K562 (cell line): ENCODE results near the gene B3GALT4. TPM values are rescaled to one million over a fixed set of nuclear protein-coding genes. Genes with fewer than 3 reads are reported as not detected.

ENCODE experiments used
- BMI1 ChIP-seq: fragments of 150-350 bp; IDR thresholded peaks from 2 replicates; pipeline ENCODE4 v1.6.1; 2014; ENCODE audit warnings: low read length
- E2F3 ChIP-seq: fragments of 250-450 bp; sonication (Bioruptor Pico); IDR thresholded peaks from 2 replicates; pipeline ENCODE4 v1.4.0; 2020; ENCODE audit warnings: mild to moderate bottlenecking
- FOXJ3 ChIP-seq: sonication (generic); formaldehyde crosslinking; IDR thresholded peaks from 2 replicates; pipeline ENCODE4 v1.4.0; 2020; ENCODE audit warnings: mild to moderate bottlenecking, missing genetic modification reagents
- MTA2 ChIP-seq: fragments of 450-650 bp; IDR thresholded peaks from 2 replicates; pipeline ENCODE4 v1.6.1; 2016; ENCODE audit warnings: low read depth
- PHF8 ChIP-seq: fragments of 200-600 bp; sonication (generic); IDR thresholded peaks from 2 replicates; pipeline ENCODE4 v1.6.1; 2012; ENCODE audit warnings: mixed run types, mild to moderate bottlenecking, inconsistent platforms, low read length, moderate library complexity, borderline replicate concordance
- RAD21 ChIP-seq, 2 experiments: fragments of 250-450 bp in 1 of 2; fragments of 450-650 bp in 1 of 2; sonication (Bioruptor Pico) in 1 of 2; formaldehyde crosslinking in 1 of 2; IDR thresholded peaks in 1 of 2; conservative IDR thresholded peaks in 1 of 2; 2 replicates each; pipeline versions ENCODE4 v1.4.0 to v1.8.0; 2020 to 2022; ENCODE audit warnings: mild to moderate bottlenecking in 2 of 2, moderate library complexity in 1 of 2
- RBM15 ChIP-seq: fragments of 200-400 bp; formaldehyde crosslinking; IDR thresholded peaks from 2 replicates; pipeline ENCODE4 v1.6.1; 2018; ENCODE audit warnings: mild to moderate bottlenecking, low read length, moderate library complexity; ENCODE audit not compliant: insufficient read depth
- ZNF184 ChIP-seq: sonication (generic); formaldehyde crosslinking; IDR thresholded peaks from 2 replicates; pipeline ENCODE4 v1.5.0; 2020; ENCODE audit warnings: missing genetic modification reagents
- ZNF239 ChIP-seq: fragments of 250-450 bp; sonication (Bioruptor Pico); IDR thresholded peaks from 2 replicates; pipeline ENCODE4 v1.4.0; 2020; ENCODE audit warnings: mild to moderate bottlenecking
- polyA plus RNA-seq, 8 experiments: library from polyadenylated mRNA; depleted of rRNA in 4 of 8; stranded (reverse) in 5 of 8; unstranded in 3 of 8; fragments of >200 nt; fragmentation: Nextera tagmentation in 2 of 8; fragmentation: Illumina TruSeq in 1 of 8; extraction: Ambion mirVana in 2 of 8; extraction: Trizol in 1 of 8; gene quantifications; 2 replicates each; pipeline versions ENCODE4 v1.2.1 to v1.2.3, GENCODE V29; 2011 to 2014; ENCODE audit warnings: inconsistent platforms in 1 of 8, missing spikeins in 1 of 8
- total RNA-seq, 7 experiments: library from RNA; depleted of rRNA in 6 of 7; stranded (reverse); fragments of >200 nt in 6 of 7; fragmentation: Illumina TruSeq in 2 of 7; extraction: Trizol in 2 of 7; gene quantifications; 2 replicates each; pipeline versions ENCODE4 v1.2.1 to v1.2.3, GENCODE V29; 2011 to 2021; ENCODE audit warnings: low replicate concordance in 1 of 7
- TF ChIP-seq, protein P1 (sequence below): fragments of 200-600 bp; sonication (generic); IDR thresholded peaks from one replicate; pipeline ENCODE4 v1.6.1; 2012; ENCODE audit warnings: mild to moderate bottlenecking, low read depth, low read length, inconsistent platforms
- TF ChIP-seq, protein P2 (sequence below): fragments of 450-650 bp; IDR thresholded peaks from one replicate; pipeline ENCODE4 v1.6.1; 2018; ENCODE audit warnings: mild to moderate bottlenecking, moderate library complexity; ENCODE audit not compliant: partially characterized antibody
- TF ChIP-seq, protein P3 (sequence below): sonication (generic); formaldehyde crosslinking; IDR thresholded peaks from 2 replicates; pipeline ENCODE4 v1.8.0; 2022; ENCODE audit warnings: mild to moderate bottlenecking, missing genetic modification reagents

The B3GALT4 gene
- total and polyA plus RNA-seq, 9 of the 15 experiments (the other 6 are each of a cell fraction or from before 2014, with no cell fraction given) = 0.11 to 1.3 (median 0.53) TPM; not detected in 1

DNA sequence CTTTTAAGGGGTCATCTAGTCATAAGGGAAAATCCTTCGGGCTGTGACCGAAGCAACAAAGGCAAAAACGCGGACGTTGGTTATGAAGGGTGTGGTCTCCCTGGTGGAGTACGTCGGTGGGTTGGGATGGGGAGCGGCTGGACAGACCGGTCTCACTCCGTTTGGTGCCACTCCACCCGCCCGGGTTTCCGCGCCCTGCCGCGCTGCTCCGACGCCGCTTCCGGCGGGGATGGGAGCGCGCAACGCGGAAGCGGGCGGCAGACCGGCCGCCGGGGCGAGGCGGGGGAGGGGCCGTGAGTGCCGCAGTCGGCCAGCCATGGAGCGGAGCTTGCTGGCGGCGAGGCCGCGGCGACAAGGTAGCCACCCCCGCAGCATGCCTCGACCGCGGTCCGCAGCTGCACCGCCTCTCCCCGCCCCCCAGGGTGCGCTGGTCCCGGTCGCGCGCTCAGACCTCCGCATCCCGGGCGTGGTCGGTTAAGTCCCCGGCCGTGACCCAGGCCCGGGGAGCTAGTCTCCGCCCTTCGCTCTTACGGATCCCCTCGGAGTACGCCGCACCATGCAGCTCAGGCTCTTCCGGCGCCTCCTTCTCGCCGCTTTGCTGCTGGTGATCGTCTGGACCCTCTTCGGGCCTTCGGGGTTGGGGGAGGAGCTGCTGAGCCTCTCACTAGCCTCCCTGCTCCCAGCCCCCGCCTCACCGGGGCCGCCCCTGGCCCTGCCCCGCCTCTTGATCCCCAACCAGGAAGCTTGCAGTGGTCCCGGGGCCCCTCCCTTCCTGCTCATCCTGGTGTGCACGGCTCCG is at the start of gene B3GALT4 (continued):
- TF ChIP-seq, protein P1, sequence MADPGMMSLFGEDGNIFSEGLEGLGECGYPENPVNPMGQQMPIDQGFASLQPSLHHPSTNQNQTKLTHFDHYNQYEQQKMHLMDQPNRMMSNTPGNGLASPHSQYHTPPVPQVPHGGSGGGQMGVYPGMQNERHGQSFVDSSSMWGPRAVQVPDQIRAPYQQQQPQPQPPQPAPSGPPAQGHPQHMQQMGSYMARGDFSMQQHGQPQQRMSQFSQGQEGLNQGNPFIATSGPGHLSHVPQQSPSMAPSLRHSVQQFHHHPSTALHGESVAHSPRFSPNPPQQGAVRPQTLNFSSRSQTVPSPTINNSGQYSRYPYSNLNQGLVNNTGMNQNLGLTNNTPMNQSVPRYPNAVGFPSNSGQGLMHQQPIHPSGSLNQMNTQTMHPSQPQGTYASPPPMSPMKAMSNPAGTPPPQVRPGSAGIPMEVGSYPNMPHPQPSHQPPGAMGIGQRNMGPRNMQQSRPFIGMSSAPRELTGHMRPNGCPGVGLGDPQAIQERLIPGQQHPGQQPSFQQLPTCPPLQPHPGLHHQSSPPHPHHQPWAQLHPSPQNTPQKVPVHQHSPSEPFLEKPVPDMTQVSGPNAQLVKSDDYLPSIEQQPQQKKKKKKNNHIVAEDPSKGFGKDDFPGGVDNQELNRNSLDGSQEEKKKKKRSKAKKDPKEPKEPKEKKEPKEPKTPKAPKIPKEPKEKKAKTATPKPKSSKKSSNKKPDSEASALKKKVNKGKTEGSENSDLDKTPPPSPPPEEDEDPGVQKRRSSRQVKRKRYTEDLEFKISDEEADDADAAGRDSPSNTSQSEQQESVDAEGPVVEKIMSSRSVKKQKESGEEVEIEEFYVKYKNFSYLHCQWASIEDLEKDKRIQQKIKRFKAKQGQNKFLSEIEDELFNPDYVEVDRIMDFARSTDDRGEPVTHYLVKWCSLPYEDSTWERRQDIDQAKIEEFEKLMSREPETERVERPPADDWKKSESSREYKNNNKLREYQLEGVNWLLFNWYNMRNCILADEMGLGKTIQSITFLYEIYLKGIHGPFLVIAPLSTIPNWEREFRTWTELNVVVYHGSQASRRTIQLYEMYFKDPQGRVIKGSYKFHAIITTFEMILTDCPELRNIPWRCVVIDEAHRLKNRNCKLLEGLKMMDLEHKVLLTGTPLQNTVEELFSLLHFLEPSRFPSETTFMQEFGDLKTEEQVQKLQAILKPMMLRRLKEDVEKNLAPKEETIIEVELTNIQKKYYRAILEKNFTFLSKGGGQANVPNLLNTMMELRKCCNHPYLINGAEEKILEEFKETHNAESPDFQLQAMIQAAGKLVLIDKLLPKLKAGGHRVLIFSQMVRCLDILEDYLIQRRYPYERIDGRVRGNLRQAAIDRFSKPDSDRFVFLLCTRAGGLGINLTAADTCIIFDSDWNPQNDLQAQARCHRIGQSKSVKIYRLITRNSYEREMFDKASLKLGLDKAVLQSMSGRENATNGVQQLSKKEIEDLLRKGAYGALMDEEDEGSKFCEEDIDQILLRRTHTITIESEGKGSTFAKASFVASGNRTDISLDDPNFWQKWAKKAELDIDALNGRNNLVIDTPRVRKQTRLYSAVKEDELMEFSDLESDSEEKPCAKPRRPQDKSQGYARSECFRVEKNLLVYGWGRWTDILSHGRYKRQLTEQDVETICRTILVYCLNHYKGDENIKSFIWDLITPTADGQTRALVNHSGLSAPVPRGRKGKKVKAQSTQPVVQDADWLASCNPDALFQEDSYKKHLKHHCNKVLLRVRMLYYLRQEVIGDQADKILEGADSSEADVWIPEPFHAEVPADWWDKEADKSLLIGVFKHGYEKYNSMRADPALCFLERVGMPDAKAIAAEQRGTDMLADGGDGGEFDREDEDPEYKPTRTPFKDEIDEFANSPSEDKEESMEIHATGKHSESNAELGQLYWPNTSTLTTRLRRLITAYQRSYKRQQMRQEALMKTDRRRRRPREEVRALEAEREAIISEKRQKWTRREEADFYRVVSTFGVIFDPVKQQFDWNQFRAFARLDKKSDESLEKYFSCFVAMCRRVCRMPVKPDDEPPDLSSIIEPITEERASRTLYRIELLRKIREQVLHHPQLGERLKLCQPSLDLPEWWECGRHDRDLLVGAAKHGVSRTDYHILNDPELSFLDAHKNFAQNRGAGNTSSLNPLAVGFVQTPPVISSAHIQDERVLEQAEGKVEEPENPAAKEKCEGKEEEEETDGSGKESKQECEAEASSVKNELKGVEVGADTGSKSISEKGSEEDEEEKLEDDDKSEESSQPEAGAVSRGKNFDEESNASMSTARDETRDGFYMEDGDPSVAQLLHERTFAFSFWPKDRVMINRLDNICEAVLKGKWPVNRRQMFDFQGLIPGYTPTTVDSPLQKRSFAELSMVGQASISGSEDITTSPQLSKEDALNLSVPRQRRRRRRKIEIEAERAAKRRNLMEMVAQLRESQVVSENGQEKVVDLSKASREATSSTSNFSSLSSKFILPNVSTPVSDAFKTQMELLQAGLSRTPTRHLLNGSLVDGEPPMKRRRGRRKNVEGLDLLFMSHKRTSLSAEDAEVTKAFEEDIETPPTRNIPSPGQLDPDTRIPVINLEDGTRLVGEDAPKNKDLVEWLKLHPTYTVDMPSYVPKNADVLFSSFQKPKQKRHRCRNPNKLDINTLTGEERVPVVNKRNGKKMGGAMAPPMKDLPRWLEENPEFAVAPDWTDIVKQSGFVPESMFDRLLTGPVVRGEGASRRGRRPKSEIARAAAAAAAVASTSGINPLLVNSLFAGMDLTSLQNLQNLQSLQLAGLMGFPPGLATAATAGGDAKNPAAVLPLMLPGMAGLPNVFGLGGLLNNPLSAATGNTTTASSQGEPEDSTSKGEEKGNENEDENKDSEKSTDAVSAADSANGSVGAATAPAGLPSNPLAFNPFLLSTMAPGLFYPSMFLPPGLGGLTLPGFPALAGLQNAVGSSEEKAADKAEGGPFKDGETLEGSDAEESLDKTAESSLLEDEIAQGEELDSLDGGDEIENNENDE = peak; percentile 82
- TF ChIP-seq, protein P2, sequence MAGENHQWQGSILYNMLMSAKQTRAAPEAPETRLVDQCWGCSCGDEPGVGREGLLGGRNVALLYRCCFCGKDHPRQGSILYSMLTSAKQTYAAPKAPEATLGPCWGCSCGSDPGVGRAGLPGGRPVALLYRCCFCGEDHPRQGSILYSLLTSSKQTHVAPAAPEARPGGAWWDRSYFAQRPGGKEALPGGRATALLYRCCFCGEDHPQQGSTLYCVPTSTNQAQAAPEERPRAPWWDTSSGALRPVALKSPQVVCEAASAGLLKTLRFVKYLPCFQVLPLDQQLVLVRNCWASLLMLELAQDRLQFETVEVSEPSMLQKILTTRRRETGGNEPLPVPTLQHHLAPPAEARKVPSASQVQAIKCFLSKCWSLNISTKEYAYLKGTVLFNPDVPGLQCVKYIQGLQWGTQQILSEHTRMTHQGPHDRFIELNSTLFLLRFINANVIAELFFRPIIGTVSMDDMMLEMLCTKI = no peak
- 0 out of 2 replicates have a peak, but pooled peaks have one; percentile 49 for TF ChIP-seq E2F3 (CRISPR knock-in tag)
- TF ChIP-seq MTA2 = no peak
- TF ChIP-seq BMI1 = no peak
- TF ChIP-seq RAD21 (CRISPR knock-in tag; conservative IDR thresholded peaks at IDR 0.05 in 1 of 2, IDR thresholded peaks at IDR 0.05 in 1 of 2) = peak; percentile 50 to 52; a peak in 3 of 4 replicates
- no peak for TF ChIP-seq RBM15
- TF ChIP-seq PHF8 = peak; percentile 52; the same call in 1 of the 2 replicates
- TF ChIP-seq ZNF184 = no peak
- TF ChIP-seq FOXJ3 (CRISPR knock-in tag) = no peak
- TF ChIP-seq, protein P3, sequence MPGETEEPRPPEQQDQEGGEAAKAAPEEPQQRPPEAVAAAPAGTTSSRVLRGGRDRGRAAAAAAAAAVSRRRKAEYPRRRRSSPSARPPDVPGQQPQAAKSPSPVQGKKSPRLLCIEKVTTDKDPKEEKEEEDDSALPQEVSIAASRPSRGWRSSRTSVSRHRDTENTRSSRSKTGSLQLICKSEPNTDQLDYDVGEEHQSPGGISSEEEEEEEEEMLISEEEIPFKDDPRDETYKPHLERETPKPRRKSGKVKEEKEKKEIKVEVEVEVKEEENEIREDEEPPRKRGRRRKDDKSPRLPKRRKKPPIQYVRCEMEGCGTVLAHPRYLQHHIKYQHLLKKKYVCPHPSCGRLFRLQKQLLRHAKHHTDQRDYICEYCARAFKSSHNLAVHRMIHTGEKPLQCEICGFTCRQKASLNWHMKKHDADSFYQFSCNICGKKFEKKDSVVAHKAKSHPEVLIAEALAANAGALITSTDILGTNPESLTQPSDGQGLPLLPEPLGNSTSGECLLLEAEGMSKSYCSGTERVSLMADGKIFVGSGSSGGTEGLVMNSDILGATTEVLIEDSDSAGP (CRISPR knock-in tag) = no peak
- TF ChIP-seq ZNF239 (CRISPR knock-in tag) = no peak
